ENCODE measurements around the gene RFX8.
A peak's percentile ranks its signal among the peaks of the same experiment; 100 is the strongest.

- no peak for TF ChIP-seq CTCF (IDR thresholded peaks at IDR 0.05; ENCODE audit: control extremely low read depth in 1 of 3, insufficient read depth in 1 of 3, low read depth in 1 of 3, low read length in 3 of 3)
- TF ChIP-seq USF2 (IDR thresholded peaks at IDR 0.05; ENCODE audit: low read length), result no peak
- TF ChIP-seq SP1 (IDR thresholded peaks at IDR 0.05; ENCODE audit: low read depth, low read length), result no peak
- no peak for TF ChIP-seq RFX5 (IDR thresholded peaks at IDR 0.05; ENCODE audit: borderline replicate concordance, low read depth, low read length)
- no peak for TF ChIP-seq MAX (IDR thresholded peaks at IDR 0.05)
- no peak for TF ChIP-seq RAD21 (IDR thresholded peaks at IDR 0.05 in 1 of 2, conservative IDR thresholded peaks at IDR 0.05 in 1 of 2; ENCODE audit: low read depth in 2 of 2, low read length in 2 of 2)
- no peak for TF ChIP-seq SP2 (IDR thresholded peaks at IDR 0.05; ENCODE audit: low read length)
- peak; percentile 74 for TF ChIP-seq SUZ12 (IDR thresholded peaks at IDR 0.05; ENCODE audit: low read length)
- no peak for TF ChIP-seq TAF1 (IDR thresholded peaks at IDR 0.05; ENCODE audit: low read depth, low read length)
- TF ChIP-seq ASH2L (IDR thresholded peaks at IDR 0.05; ENCODE audit: low read length), result peak; percentile 19
- TF ChIP-seq POLR2A (IDR thresholded peaks at IDR 0.05; ENCODE audit: control extremely low read depth in 1 of 2, low read depth in 2 of 2, low read length in 2 of 2), result no peak
- no peak for TF ChIP-seq ZNF274 (IDR thresholded peaks at IDR 0.05; ENCODE audit: borderline replicate concordance, extremely low read depth, low read length)
- peak; percentile 58 for TF ChIP-seq EZH2 (IDR thresholded peaks at IDR 0.05; ENCODE audit: low read depth, low read length, severe bottlenecking)
- TF ChIP-seq CBX5 (IDR thresholded peaks at IDR 0.05; ENCODE audit: low read depth, low read length), result no peak
Observed at GRCh38 chr2:101386599-101387150, 88.2 kb downstream of the RFX8 start.

Data from H1 (cell line).